Lung (tissue), 12 donors: ENCODE data around the gene BORCS8. TPM values are rescaled to one million over a fixed set of nuclear protein-coding genes. Genes with fewer than 3 reads are reported as not detected.

Experiments used
- ATAC-seq: fragments of 200-7000 bp; cut with Tn5 transposase; one replicate; pipeline ENCODE4 v1.9.1; 2020; ENCODE audit warnings: moderate number of reproducible peaks; ENCODE audit not compliant: insufficient read depth, low FRiP score
- DNase-seq, 3 donors: peaks; one replicate each; pipeline ENCODE4 v3.0.0-alpha.2; 2013 to 2017
- H3K27ac ChIP-seq, 2 donors: one replicate each; pipeline ENCODE4 v1.5.1; 2013; ENCODE audit warnings: mild to moderate bottlenecking in 2 of 2, moderate library complexity in 2 of 2, control low read depth in 1 of 2, inconsistent platforms in 1 of 2, low read depth in 1 of 2, low read length in 1 of 2
- H3K27me3 ChIP-seq, 3 donors: one replicate each; pipeline ENCODE4 v1.5.1; 2013; ENCODE audit warnings: low read length in 2 of 3; ENCODE audit not compliant: control insufficient read depth in 3 of 3, insufficient read depth in 3 of 3
- H3K36me3 ChIP-seq, 4 donors: one replicate each; pipeline ENCODE4 v1.5.1; 2013; ENCODE audit warnings: low read length in 4 of 4, mild to moderate bottlenecking in 1 of 4, moderate library complexity in 1 of 4; ENCODE audit not compliant: control insufficient read depth in 4 of 4, insufficient read depth in 4 of 4
- H3K4me1 ChIP-seq, 5 donors: one replicate each; pipeline ENCODE4 v1.5.1; 2013; ENCODE audit warnings: low read length in 5 of 5, mild to moderate bottlenecking in 2 of 5, moderate library complexity in 1 of 5; ENCODE audit not compliant: control insufficient read depth in 5 of 5, insufficient read depth in 5 of 5
- H3K4me3 ChIP-seq: one replicate; pipeline ENCODE4 v1.5.1; 2013; ENCODE audit warnings: mild to moderate bottlenecking, control low read depth, moderate library complexity
- H3K9ac ChIP-seq, 2 donors: one replicate each; pipeline ENCODE4 v1.5.1; 2013; ENCODE audit warnings: low read length in 2 of 2, control low read depth in 1 of 2; ENCODE audit not compliant: insufficient read depth in 1 of 2
- H3K9me3 ChIP-seq, 4 donors: one replicate each; pipeline ENCODE4 v1.5.1; 2013; ENCODE audit warnings: low read length in 3 of 4, mild to moderate bottlenecking in 1 of 4, moderate library complexity in 1 of 4; ENCODE audit not compliant: control insufficient read depth in 4 of 4, insufficient read depth in 3 of 4
- CTCF ChIP-seq: IDR thresholded peaks from 2 replicates; pipeline ENCODE4 v1.5.1; 2012; ENCODE audit warnings: mild to moderate bottlenecking; ENCODE audit errors: control extremely low read depth, extremely low read depth
- WGBS, 2 donors: extraction: QIAGEN DNeasy Blood & Tissue Kit; methylation state at CpG; one replicate each; pipeline ENCODE4 v1.1.7; 2013; 5-methylcytosine and 5-hydroxymethylcytosine counted together
- polyA plus RNA-seq, 2 donors: library from polyadenylated mRNA; stranded (reverse); fragments of 200-250 nt; gene quantifications; one replicate each; pipeline ENCODE4 v1.2.1, GENCODE V29; 2013
- total RNA-seq, 2 donors: library from RNA; depleted of rRNA in 1 of 2; stranded (reverse); fragments of >200 nt in 1 of 2; gene quantifications; one replicate each; pipeline ENCODE4 v1.2.1, GENCODE V29; 2014 to 2021
- donor health status: control.
- donor health status: control.
- donor health status: Bipolar disorder and iron deficiency.
- donor health status: healthy.
- donor health status: DM: yes; HTN: yes; CAD: no.

BORCS8 gene
- total and polyA plus RNA-seq, 4 donors: 10.0 to 41.4 (median 34.2) TPM

GRCh38 chr19:19170053-19170872 lies 21.7 kb downstream of the BORCS8 start, which contains the start of gene MEF2B:
TSS of gene MEF2B (minus strand) at chr19:19170263. CDS start at chr19:19150735, 19,528 bp downstream.
- Histone ChIP-seq H3K27me3 (no peaks in the 10 kb centered on the region), H3K36me3 (peaks cover 0 to 5% (median 0%) of the 10 kb centered on the region in 4 donors), H3K27ac (no peak within 1 kb of the TSS), H3K4me3 (no peak within 1 kb of the TSS), H3K9me3 (no peaks in the 10 kb centered on the region), H3K9ac (no peak within 1 kb of the TSS), H3K4me1 (peaks cover 0 to 11% (median 0%) of the 10 kb centered on the region in 5 donors)
- ATAC-seq (peak; percentile 85), DNase-seq (peak; percentile 42 to 70 (median 61))
- TF ChIP-seq CTCF: no peak
- 10 to 17% methylated on average over 55 to 56 of the region's 56 CpGs for WGBS, 2 donors

- Histone ChIP-seq H3K4me3 (no peak overlapping the region), H3K36me3 (peaks cover 0 to 5% (median 0%) of the 10 kb centered on the region in 4 donors), H3K9ac (no peak overlapping the region), H3K4me1 (peaks cover 0 to 11% (median 0%) of the 10 kb centered on the region in 5 donors), H3K9me3 (no peaks in the 10 kb centered on the region), H3K27me3 (no peaks in the 10 kb centered on the region), H3K27ac (no peak overlapping the region)
- DNase-seq (no peak), ATAC-seq (no peak)
- 86 to 90% methylated on average over 9 of the region's 9 CpGs for WGBS, 2 donors
- no peak for TF ChIP-seq CTCF
These were observed 22.5 kb downstream of the BORCS8 start for GRCh38 chr19:19169236-19170052.

- Histone ChIP-seq H3K9ac (no peak overlapping the region), H3K4me3 (no peak overlapping the region), H3K27me3 (no peaks in the 10 kb centered on the region), H3K4me1 (peaks cover 0 to 11% (median 0%) of the 10 kb centered on the region in 5 donors), H3K9me3 (no peaks in the 10 kb centered on the region), H3K36me3 (peaks cover 0 to 5% (median 0%) of the 10 kb centered on the region in 4 donors), H3K27ac (no peak overlapping the region)
- no peak for TF ChIP-seq CTCF
- 88 to 91% methylated on average over 3 of the region's 3 CpGs for WGBS, 2 donors
- no peak for ATAC-seq
- no peak for DNase-seq
These were observed 24.3 kb downstream of the BORCS8 start for GRCh38 chr19:19167612-19168011.
